ENCODE measurements around the gene NAA20.

The NAA20 gene

GRCh38 chr20:20079102-20079784 lies 62.1 kb downstream of the NAA20 start:
- DNase-seq, result no peak
